SIG-M5 (cell line): ENCODE results near the gene WNT9A.
"Not testable (repeated sequence)": the region's sequence is repeated elsewhere in the genome, so short reads cannot be mapped to it uniquely, and the experiment has no call there.

ENCODE experiments used
- DNase-seq: peaks from one replicate; lab custom pipeline; 2025; lab: John Stamatoyannopoulos, UW

WNT9A gene

GRCh38 chr1:227947676-227948492 is at the start of gene WNT9A:
WNT9A (minus strand) TSS chr1:227947932; CDS start chr1:227947887, 45 bp downstream.
- no peak for DNase-seq

- DNase-seq = no peak
Observed at GRCh38 chr1:227996187-227996950, 48.6 kb upstream of the WNT9A start.

- no peak for DNase-seq
Observed at GRCh38 chr1:227994632-227995300, 47.0 kb upstream of the WNT9A start.

- DNase-seq = no peak
Observed at GRCh38 chr1:227987181-227987580, 39.4 kb upstream of the WNT9A start.

GRCh38 chr1:227975583-227976283 is 28.0 kb upstream of the WNT9A start:
- DNase-seq = not testable (repeated sequence)

GRCh38 chr1:227973724-227974288 is 26.1 kb upstream of the WNT9A start:
- DNase-seq = not testable (repeated sequence)

- DNase-seq = not testable (repeated sequence)
Observed at GRCh38 chr1:227972843-227973374, 25.2 kb upstream of the WNT9A start.

- not testable (repeated sequence) for DNase-seq
Observed at GRCh38 chr1:227972283-227972679, 24.5 kb upstream of the WNT9A start.

- not testable (repeated sequence) for DNase-seq
Observed at GRCh38 chr1:227971643-227972282, 24.0 kb upstream of the WNT9A start.

GRCh38 chr1:227971216-227971615 is 23.5 kb upstream of the WNT9A start:
- DNase-seq = not testable (repeated sequence)

- DNase-seq = not testable (repeated sequence)
Observed at GRCh38 chr1:227970076-227970995, 22.6 kb upstream of the WNT9A start.

- DNase-seq = not testable (repeated sequence)
Observed at GRCh38 chr1:227967815-227968214, 20.1 kb upstream of the WNT9A start.

GRCh38 chr1:227966733-227967132 is 19.0 kb upstream of the WNT9A start:
- DNase-seq = not testable (repeated sequence)

- DNase-seq = no peak
Observed at GRCh38 chr1:227961651-227962466, 14.1 kb upstream of the WNT9A start.

GRCh38 chr1:227959325-227959860 is 11.7 kb upstream of the WNT9A start:
- no peak for DNase-seq

GRCh38 chr1:227958617-227959324 is 11.0 kb upstream of the WNT9A start:
- DNase-seq = no peak

GRCh38 chr1:227955808-227956207 is 8.1 kb upstream of the WNT9A start:
- DNase-seq = no peak
